Fibroblast of skin of back (primary cell): Measurements from ENCODE around the gene MEIS1.

Source experiments
- DNase-seq: peaks from one replicate; pipeline ENCODE4 v3.0.0-alpha.2; 2013

Gene MEIS1

GRCh38 chr2:66431846-66432587 lies 2.9 kb upstream of the MEIS1 start:
- DNase-seq = no peak

GRCh38 chr2:66432801-66433694 lies 1.9 kb upstream of the MEIS1 start:
- peak; percentile 98 for DNase-seq

GRCh38 chr2:66433695-66433944 lies 1.3 kb upstream of the MEIS1 start:
- DNase-seq = no peak

GRCh38 chr2:66433945-66434678 lies 813 bp upstream of the MEIS1 start:
- peak; percentile 72 for DNase-seq

- no peak for DNase-seq
These were observed 587 bp downstream of the MEIS1 start for GRCh38 chr2:66435549-66435875.

DNA sequence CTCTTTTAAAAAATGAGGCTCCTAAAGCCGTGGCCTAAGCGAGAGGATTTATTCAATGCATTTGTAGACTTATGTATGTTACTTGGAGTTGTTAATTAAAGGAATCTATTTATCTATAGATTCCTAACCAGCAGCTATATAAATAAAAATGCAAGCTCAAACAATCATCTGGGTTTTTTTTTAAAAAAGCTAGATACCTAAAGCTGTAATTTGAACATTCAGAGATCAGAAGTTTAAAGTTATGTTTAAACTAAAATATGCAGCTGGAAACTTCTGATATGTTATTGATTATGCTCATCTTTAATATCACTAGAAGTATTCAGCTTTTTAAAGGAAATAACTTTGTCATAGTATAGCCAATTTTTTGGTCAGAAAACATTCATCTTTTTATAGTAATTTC lies 1.0 kb downstream of the MEIS1 start:
- DNase-seq = no peak

DNA sequence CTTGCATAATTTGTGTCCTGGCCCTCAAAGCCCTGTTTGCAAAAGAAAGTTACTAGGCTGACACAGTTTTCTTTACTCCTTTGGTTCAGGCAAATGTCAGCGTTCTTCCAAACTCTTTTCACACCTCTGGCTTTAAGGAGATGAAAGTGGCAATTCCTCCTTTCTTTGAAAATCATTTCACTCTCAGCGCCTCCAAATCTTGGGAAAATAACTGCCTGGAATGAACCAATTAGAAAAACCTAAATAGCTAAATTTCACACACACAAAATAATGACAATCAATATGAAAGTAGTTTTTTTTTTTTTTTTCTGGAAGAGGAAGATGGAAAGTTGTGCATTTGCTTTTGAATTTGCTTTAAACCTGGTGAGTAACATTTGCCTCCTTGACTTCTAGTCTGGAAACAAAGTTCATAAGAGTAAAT lies 1.7 kb downstream of the MEIS1 start:
- no peak for DNase-seq

GRCh38 chr2:66437109-66437690 lies 2.3 kb downstream of the MEIS1 start:
- DNase-seq = no peak

- peak; percentile 55 for DNase-seq
These were observed 3.0 kb downstream of the MEIS1 start for GRCh38 chr2:66437691-66438497.

GRCh38 chr2:66438498-66438833 lies 3.5 kb downstream of the MEIS1 start:
- no peak for DNase-seq

DNA sequence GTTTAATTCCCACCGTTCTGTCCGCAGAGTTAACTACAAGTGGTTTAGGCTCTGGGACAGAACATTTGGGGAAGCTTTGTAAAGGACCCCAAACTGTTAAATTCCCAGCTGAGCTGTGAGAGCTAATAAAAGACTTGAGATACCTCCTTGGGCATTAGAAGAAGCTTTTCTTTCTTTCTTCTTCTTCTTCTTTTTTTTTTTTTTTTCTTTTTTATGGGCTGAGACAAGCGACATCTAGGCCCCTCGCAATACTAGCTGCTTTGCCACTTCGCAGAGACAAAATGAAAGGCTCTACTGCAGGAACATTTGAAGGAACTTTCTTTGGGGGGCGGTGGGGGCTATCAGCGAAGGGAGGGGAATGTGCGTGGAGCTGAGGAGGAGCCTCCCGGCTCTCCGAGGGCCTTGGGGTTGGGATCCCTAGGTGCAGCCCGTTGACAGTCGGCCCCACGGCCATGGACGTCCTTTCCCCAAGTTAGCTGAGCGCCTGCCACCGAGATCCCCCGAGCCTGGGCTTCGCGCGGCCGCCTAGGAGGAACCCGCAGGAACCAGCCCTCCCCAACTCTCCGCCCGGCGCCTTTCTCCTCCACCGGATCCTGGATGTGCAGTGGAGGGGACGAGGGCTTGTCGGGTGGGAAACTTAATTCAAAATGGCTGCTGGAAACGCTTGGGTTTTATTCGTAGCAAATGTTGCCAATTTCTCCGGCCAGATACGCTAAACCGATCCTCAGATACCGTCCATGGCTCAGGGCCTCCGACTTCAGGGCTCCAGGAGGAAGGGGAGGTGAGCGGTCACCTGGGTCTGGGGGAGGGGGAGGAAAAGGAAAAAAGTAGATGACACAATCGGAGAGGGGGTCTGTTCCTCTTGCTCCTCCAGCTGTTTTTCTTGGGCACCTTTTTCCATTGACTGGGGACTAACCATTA lies 4.2 kb downstream of the MEIS1 start:
- DNase-seq = peak; percentile 44

GRCh38 chr2:66439812-66440542 lies 5.1 kb downstream of the MEIS1 start:
- DNase-seq = peak; percentile 56

DNA sequence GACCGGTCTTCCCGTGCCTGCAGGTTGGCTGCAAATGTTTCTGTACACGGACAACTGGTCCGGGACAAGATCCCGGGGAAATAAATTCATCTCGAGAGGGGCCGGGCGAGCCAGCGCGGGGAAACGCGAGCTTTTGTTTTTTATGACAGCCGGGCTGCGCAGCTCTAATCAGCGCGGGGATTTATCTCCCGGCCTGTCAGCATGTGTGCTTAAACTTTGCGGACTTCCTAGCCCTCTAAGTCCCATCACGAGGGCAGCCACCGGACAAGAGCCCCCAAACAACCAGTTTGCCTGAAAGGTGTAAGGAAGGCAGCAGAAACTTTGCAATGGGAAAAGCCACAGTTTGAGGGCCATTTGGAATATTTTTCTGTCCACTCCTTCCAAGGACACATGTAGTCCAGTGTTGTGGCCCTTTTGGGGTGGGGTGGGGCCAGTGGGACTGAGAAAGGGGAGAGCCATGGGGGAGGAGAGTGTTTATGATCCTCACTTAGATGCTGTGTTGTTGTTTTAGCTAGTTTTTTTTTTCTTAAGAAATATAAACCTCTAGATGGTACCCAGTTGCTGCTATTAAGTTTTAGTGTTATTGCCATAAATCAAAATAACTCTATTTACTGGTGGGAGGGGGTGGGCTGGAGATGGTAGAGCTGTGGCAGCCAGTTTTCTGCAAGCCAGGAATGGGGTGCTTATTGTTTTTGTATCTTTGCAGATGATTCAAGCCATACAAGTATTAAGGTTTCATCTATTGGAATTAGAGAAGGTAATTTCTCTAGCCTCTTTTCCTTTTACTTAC lies 6.0 kb downstream of the MEIS1 start:
- peak; percentile 63 for DNase-seq

DNA sequence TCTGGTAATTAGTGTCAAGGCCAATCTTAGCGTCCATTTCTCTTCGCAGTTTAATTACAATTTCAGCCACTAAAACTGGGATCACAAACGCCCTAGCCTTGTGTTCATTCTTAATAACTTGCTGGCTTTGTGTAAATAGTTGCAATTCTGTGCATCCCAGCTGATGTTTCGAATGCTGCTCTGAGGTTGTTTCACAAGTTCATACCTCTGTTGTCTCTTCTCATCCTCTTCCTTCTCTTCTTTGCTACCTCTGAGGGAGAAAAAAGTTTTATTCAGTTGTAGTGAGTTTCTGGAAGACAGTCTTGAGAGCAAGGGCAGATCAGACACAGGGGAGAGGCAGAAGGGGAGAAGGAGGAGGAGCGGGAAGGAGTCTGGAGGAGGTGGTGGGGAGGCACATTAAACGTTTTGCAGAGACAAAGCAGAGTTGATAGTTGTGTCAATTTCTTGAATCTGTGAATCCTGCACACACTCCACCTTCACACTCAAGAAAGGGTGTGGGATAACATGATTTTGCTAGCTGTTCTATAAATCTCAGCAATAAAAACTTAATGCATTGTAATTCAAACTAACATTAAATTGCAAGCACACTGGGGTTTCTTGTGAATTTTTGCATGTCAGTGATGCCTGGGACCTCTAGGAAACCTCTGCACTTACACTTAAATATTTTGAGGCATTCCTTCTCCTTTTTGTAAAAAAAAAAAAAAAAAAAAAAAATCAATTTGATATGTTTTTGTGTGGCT lies 6.8 kb downstream of the MEIS1 start:
- no peak for DNase-seq

DNA sequence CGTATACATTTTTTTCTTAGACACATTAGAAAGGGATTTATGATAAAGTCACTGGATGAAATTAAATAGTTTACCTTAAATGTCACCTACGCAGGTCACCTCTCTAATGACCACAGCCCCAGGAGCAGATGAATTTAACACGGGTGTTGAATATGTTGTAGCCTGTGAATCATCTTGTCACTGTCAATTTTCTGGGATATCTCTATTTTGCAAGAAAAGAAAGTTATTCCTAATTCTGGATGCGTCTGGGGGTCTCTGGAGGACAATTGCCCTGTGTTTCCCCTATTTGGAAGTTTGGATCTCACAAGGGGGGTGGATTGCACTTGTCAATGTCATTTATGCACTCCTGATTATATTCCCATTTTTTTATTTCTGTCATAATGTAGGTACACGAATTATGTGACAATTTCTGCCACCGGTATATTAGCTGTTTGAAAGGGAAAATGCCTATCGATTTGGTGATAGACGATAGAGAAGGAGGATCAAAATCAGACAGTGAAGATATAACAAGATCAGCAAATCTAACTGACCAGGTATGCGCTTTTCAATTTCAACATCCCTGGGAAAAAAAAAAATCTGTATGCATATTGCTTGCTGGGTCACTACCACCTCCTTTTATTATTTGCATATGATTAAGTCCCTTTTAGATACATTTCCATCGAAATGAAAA lies 7.7 kb downstream of the MEIS1 start:
- DNase-seq = no peak

- peak; percentile 41 for DNase-seq
These were observed 8.5 kb downstream of the MEIS1 start for GRCh38 chr2:66443186-66443978.
